Measurements from ENCODE around the gene RCN2. TPM values are rescaled to one million over a fixed set of nuclear protein-coding genes. Genes with fewer than 3 reads are reported as not detected.

The RCN2 gene
- total RNA-seq, 4 donors from 2014 or later, result 27.6 to 44.1 (median 41.8) TPM

- Histone ChIP-seq H3K27me3 (no peaks in the 10 kb centered on the region), H3K4me3 (no peak overlapping the region), H3K9me3 (no peaks in the 10 kb centered on the region), H3K4me1 (peaks cover 0 to 8% (median 0%) of the 10 kb centered on the region in 3 donors), H3K36me3 (peaks cover 0 to 58% (median 9%) of the 10 kb centered on the region in 3 donors), H3K27ac (no peak overlapping the region)
- intact Hi-C loops (cut with DNase I), result no loop called here
- no peak for DNase-seq
- TF ChIP-seq, protein P1, sequence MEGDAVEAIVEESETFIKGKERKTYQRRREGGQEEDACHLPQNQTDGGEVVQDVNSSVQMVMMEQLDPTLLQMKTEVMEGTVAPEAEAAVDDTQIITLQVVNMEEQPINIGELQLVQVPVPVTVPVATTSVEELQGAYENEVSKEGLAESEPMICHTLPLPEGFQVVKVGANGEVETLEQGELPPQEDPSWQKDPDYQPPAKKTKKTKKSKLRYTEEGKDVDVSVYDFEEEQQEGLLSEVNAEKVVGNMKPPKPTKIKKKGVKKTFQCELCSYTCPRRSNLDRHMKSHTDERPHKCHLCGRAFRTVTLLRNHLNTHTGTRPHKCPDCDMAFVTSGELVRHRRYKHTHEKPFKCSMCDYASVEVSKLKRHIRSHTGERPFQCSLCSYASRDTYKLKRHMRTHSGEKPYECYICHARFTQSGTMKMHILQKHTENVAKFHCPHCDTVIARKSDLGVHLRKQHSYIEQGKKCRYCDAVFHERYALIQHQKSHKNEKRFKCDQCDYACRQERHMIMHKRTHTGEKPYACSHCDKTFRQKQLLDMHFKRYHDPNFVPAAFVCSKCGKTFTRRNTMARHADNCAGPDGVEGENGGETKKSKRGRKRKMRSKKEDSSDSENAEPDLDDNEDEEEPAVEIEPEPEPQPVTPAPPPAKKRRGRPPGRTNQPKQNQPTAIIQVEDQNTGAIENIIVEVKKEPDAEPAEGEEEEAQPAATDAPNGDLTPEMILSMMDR (IDR thresholded peaks at IDR 0.05), result no peak
- TF ChIP-seq POLR2A (IDR thresholded peaks at IDR 0.05), result no peak
- 0% methylated on average over 1 of the region's 1 CpG for WGBS, 2 donors
These were observed 8.2 kb downstream of the RCN2 start for GRCh38 chr15:76939715-76940114.

GRCh38 chr15:76941636-76942035 lies 10.1 kb downstream of the RCN2 start:
- TF ChIP-seq, protein P1 (IDR thresholded peaks at IDR 0.05), result no peak
- WGBS, 2 donors, result 76 to 80% methylated on average over 2 of the region's 2 CpGs
- intact Hi-C loops (cut with DNase I), result no loop called here
- Histone ChIP-seq H3K27ac (no peak overlapping the region), H3K27me3 (no peaks in the 10 kb centered on the region), H3K4me3 (no peak overlapping the region), H3K9me3 (no peaks in the 10 kb centered on the region), H3K36me3 (peaks cover 0 to 53% (median 4%) of the 10 kb centered on the region in 3 donors), H3K4me1 (no peaks in the 10 kb centered on the region)
- DNase-seq, result no peak

DNA sequence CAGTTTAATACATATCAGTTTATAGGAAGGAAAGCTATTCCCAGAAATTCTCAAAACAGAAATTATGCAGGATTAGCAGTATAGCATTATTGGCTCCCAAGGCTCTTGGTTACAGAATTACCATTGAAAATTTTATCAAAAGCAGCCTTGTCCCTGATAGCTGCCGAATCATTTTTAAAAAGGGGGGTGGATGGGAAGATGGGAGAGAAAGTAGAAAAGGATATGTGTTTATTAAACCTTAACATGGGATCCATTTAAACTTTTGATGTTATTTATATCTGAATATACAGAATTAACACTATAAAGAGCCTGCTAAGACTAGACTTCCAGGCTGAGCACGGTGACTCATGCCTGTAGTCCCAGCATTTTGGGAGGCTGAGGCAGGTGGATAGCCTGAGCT lies 10.8 kb downstream of the RCN2 start:
- DNase-seq, result no peak
- H3K27me3 ChIP-seq, result no peaks in the 10 kb centered on the region
- intact Hi-C loops (cut with DNase I), result no loop called here
- WGBS, 2 donors, result 70 to 86% methylated on average over 2 of the region's 2 CpGs
- no peaks in the 10 kb centered on the region for H3K9me3 ChIP-seq
- no peaks in the 10 kb centered on the region for H3K4me1 ChIP-seq
- H3K36me3 ChIP-seq, result peaks cover 0 to 48% (median 0%) of the 10 kb centered on the region in 3 donors
- no peak for TF ChIP-seq POLR2A (IDR thresholded peaks at IDR 0.05)
- TF ChIP-seq, protein P1 (IDR thresholded peaks at IDR 0.05), result no peak
- H3K27ac ChIP-seq, result no peak overlapping the region
- no peak overlapping the region for H3K4me3 ChIP-seq

DNA sequence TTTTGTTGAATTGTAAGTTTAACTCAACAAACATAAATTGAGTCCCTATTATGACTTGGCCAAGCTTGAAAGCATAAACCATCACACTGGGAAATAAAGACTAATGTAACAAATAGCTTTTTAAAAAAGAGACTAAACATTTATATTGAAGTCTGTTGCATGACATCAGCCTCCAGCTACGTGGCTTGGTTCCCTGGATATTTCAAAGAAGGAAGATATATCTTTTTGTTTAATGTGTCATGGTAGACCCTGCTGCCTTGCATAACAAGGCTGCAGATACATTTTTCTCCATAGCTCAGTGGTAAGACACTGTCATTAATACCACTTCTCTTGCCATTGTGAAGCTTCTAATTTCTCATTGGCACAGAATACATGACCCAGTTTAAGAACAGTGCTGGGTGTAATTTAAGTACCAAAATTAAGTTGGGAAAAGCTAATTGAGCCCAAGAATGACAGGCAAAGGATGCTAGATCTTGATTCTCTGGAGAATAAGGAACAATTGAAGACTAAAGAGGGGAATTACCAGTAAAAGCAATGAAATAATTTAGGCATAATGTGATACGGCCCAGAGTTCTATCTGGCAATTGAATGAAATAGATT lies 14.0 kb downstream of the RCN2 start:
- DNase-seq, result no peak
- H3K4me3 ChIP-seq, result no peak overlapping the region
- H3K9me3 ChIP-seq, result no peaks in the 10 kb centered on the region
- TF ChIP-seq POLR2A (IDR thresholded peaks at IDR 0.05), result no peak
- TF ChIP-seq, protein P1 (IDR thresholded peaks at IDR 0.05), result no peak
- H3K27ac ChIP-seq, result no peak overlapping the region
- 82 to 83% methylated on average over 2 of the region's 2 CpGs for WGBS, 2 donors
- no peaks in the 10 kb centered on the region for H3K4me1 ChIP-seq
- peaks cover 0 to 64% (median 0%) of the 10 kb centered on the region in 3 donors for H3K36me3 ChIP-seq
- intact Hi-C loops (cut with DNase I), result no loop called here
- no peaks in the 10 kb centered on the region for H3K27me3 ChIP-seq

DNA sequence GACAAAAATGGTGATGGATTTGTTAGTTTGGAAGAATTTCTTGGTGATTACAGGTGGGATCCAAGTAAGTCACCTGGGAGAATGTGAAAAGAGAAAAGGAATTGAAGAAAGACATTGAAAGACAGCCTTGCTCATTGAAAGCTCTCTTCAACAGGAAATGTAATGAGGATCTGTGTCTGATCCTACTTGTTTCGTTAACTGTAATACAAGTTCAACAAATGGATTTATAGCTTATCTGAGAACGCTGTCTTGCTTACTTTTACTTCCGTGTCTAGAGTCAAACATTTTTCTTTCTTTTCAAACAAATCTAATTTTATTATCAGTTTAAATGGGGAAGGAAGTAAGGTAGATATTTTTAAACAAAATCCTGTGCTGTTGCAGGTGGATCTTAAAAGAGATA lies 15.9 kb downstream of the RCN2 start:
- no peaks in the 10 kb centered on the region for H3K27me3 ChIP-seq
- no peak overlapping the region for H3K27ac ChIP-seq
- no peak for DNase-seq
- WGBS, 2 donors, result 78 to 82% methylated on average over 3 of the region's 3 CpGs
- no peak overlapping the region for H3K4me3 ChIP-seq
- no peaks in the 10 kb centered on the region for H3K9me3 ChIP-seq
- H3K4me1 ChIP-seq, result no peaks in the 10 kb centered on the region
- intact Hi-C loops (cut with DNase I), result no loop called here
- H3K36me3 ChIP-seq, result peaks cover 0 to 75% (median 0%) of the 10 kb centered on the region in 3 donors
- TF ChIP-seq, protein P1 (IDR thresholded peaks at IDR 0.05), result no peak
- TF ChIP-seq POLR2A (IDR thresholded peaks at IDR 0.05), result no peak

Data from esophagus squamous epithelium (tissue), 5 donors.